HG03521 (cell line): Measurements from ENCODE around the gene NUDT13.
"Not testable (repeated sequence)": the region's sequence is repeated elsewhere in the genome, so short reads cannot be mapped to it uniquely, and the experiment has no call there.

Experiments used
- ATAC-seq: cut with Tn5 transposase; IDR thresholded peaks from one replicate; pipeline ENCODE4 v1.9.1; 2021; ENCODE audit warnings: mild to moderate bottlenecking, moderate library complexity; ENCODE audit not compliant: unreplicated experiment

Gene NUDT13

GRCh38 chr10:73099141-73099540 lies 11.1 kb upstream of the NUDT13 start:
- no peak for ATAC-seq

DNA sequence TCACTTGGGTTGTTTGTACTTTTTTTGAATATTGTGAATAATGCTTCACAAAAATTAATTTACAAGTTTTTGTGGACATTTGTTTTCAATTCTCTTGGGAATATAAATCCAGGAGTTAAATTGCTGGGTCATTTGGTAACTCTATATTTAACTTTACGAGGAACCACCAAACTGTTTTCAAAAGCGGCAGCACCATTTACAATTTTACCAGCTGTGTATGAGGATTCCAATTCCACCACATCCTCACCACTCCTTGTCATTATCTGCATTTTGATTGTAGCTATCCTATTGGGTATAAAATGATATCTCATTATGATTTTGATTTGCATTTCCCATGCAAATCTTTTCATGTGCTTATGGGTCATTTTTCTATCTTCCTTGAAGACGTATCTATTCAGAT lies 4.0 kb upstream of the NUDT13 start:
- no peak for ATAC-seq

DNA sequence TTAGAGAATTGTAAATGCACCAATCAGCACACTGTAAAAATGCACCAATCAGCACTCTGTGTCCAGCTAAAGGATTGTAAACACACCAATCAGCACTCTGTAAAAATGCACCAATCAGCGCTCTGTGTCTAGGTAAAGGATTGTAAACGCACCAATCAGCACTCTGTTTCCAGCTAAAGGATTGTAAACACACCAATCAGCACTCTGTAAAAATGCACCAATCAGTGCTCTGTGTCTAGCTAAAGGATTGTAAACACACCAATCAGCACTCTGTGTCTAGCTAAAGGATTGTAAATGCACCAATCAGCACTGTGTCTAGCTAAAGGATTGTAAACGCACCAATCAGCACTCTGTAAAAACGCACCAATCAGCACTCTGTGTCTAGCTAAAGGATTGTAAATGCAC lies 1.0 kb upstream of the NUDT13 start:
- ATAC-seq: not testable (repeated sequence)

GRCh38 chr10:73112032-73112431 lies 1.8 kb downstream of the NUDT13 start:
- not testable (repeated sequence) for ATAC-seq

- ATAC-seq: no peak
Observed at GRCh38 chr10:73113551-73113950, 3.3 kb downstream of the NUDT13 start.

- ATAC-seq: no peak
Observed at GRCh38 chr10:73116017-73116416, 5.8 kb downstream of the NUDT13 start.

DNA sequence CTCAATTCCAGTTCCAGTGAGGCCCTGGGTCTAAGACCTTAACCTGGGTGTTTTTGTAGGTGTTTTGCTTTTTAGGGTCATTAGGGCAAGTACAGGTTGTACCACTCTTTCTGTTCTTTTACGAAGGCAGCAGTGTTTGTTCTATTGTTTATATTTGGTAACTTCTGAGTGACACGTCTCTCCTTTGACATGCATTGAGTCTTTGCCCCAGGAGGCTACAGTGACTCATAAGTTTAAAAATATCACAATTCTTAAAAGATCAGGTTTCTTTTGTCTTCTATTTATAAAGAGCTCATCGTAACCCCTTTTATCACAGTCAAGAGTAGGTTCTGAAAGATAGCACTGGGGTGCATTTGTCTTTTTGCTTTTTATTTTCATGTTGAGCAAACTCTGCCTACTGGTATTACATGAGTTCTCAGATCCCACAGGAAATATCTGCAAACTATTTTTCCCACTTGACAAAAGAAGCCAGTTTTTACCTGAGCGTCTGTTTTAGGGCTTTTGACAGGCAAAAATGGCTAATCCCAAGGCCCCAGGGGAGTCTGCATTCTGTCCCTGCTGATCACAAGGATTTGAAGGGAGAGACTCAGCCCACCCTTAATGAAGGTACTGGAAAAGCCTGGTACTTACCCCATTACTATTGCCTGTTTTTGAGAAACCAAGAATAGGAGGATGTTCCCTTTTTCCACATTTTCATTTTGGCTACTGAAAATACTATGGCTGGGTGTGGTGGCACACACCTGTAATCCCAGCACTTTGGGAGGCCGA lies 7.9 kb downstream of the NUDT13 start:
- ATAC-seq: peak; percentile 49

GRCh38 chr10:73119457-73119856 lies 9.2 kb downstream of the NUDT13 start:
- ATAC-seq: no peak

DNA sequence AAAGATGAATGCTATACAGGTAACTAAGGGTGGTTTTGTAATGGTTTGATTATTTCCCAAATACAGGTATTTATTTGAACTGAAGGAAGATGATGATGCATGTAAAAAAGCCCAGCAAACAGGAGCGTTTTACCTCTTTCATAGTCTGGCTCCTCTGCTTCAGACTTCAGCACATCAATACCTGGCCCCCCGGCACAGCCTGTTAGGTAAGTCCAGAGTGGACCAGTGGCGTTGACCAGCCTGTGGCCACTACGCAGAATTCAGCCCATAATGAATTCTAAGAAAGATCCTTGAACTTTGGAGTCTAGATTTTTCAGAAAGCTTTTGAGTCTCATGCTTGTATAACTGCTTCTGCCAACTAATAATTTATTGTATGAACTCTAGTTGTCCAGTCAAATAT lies 9.7 kb downstream of the NUDT13 start:
- ATAC-seq: no peak

GRCh38 chr10:73126343-73126742 lies 16.1 kb downstream of the NUDT13 start:
- ATAC-seq: no peak

- no peak for ATAC-seq
Observed at GRCh38 chr10:73131301-73131700, 21.0 kb downstream of the NUDT13 start.

- no peak for ATAC-seq
Observed at GRCh38 chr10:73131913-73132686, 21.8 kb downstream of the NUDT13 start.

DNA sequence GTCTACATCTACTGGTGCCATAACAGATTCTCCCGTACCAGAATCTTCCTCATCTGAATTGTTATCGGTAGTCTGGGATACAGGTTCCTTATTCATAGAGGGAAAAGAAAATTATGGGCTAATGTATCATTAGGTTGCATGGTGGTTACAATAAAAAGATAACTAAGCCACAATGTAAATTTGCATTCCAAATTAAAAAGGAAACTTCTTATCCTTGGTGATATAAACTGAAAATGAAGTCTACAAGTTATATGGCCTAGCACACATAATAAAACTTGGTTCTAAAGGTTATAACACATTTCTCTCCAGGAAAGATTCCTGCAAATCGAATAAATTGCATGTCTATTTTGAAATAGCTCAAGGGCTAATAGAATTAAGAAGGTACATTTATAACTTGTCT lies 24.5 kb downstream of the NUDT13 start:
- no peak for ATAC-seq

DNA sequence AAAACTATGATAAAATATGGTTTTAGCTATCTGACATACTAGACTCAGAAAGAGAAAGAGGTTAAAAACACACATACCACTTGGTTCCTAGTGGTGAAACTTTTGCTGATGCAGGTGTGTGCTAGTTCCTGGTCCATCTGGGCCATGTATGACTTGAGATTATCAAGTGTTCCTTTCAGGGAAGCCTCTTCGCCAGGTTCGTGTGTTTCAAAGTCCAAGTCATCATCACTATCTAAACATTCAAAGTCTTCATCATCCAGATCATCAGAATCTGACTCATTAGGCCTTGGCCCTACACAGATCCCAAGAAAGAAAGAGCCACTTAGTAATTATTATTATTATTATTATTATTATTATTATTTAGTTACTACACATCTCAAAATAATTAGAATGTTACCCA lies 26.4 kb downstream of the NUDT13 start:
- no peak for ATAC-seq

- ATAC-seq: no peak
Observed at GRCh38 chr10:73139251-73139650, 29.0 kb downstream of the NUDT13 start.

GRCh38 chr10:73141603-73142002 lies 31.3 kb downstream of the NUDT13 start:
- ATAC-seq: no peak

GRCh38 chr10:73150633-73151413 lies 40.6 kb downstream of the NUDT13 start:
- ATAC-seq: not testable (repeated sequence)

- no peak for ATAC-seq
Observed at GRCh38 chr10:73152009-73152408, 41.8 kb downstream of the NUDT13 start.

- no peak for ATAC-seq
Observed at GRCh38 chr10:73156054-73156453, 45.8 kb downstream of the NUDT13 start.

DNA sequence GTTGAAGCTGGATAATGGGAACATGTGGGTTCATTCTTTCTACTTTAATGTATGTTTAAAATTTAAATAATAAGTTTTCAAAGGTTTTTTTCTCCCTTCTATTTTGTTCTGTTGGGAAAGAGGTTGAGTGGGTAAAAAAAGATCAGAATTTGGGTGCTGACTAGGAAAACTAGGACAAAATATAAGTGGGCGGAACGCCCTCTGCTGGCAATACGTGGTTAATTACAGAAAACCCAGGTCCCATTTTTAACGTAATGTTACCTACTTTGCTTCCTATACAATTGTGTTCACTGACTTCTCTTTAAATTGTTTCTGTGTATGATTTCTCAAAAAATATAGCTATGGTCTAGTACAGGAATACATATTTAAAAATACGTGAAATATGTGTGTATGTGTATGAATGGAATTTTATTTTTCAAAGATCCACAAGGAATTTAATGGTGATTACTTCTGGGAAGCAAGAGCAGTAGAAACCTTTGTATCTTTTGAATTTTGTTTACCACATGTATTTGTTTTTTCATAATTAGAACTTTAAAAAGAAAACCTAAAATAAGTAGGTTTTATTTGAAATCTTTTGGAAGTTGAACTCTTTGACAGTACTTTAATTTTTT lies 48.9 kb downstream of the NUDT13 start:
- no peak for ATAC-seq

- no peak for ATAC-seq
Observed at GRCh38 chr10:73161079-73161478, 50.8 kb downstream of the NUDT13 start.
